WTC11 (cell line): ENCODE data around the gene NLRP7. TPM values are rescaled to one million over a fixed set of nuclear protein-coding genes. Genes with fewer than 3 reads are reported as not detected.

Source experiments
- ATAC-seq: fragments of 200-7000 bp; cut with Tn5 transposase; 2 replicates; pipeline ENCODE4 v1.10.0; 2021; ENCODE audit warnings: mild to moderate bottlenecking, moderate library complexity
- CTCF ChIA-PET: fragments of 300-600 bp; sonication (Branson Sonifier 250); formaldehyde crosslinking; loops from one replicate; lab custom pipeline; 2021; ENCODE audit warnings: antibody characterized with exemption; lab: Charles Lee
- POLR2A ChIA-PET: fragments of 350-600 bp; sonication (Branson Sonifier 250); formaldehyde crosslinking; loops from one replicate; lab custom pipeline; 2021; ENCODE audit warnings: antibody characterized with exemption; lab: Charles Lee
- DNase-seq: peaks from one replicate; pipeline ENCODE4 v3.0.0; 2021; ENCODE audit warnings: low spot score
- H3K27ac Mint-ChIP-seq: 2 replicates; pipeline ENCODE4 v1.8.0; 2021; ENCODE audit warnings: mixed read lengths
- H3K27me3 Mint-ChIP-seq: 2 replicates; pipeline ENCODE4 v1.8.0; 2021; ENCODE audit warnings: low read depth, mild to moderate bottlenecking, moderate library complexity, mixed read lengths
- H3K36me3 Mint-ChIP-seq: 2 replicates; pipeline ENCODE4 v1.8.0; 2021; ENCODE audit warnings: mixed read lengths
- H3K4me1 Mint-ChIP-seq: 2 replicates; pipeline ENCODE4 v1.8.0; 2022; ENCODE audit warnings: mixed read lengths
- H3K4me3 Mint-ChIP-seq: 2 replicates; pipeline ENCODE4 v1.8.0; 2021; ENCODE audit warnings: mild to moderate bottlenecking, moderate library complexity, mixed read lengths
- H3K9me3 Mint-ChIP-seq: 2 replicates; pipeline ENCODE4 v1.8.0; 2021; ENCODE audit warnings: mixed read lengths
- ATF3 ChIP-seq: sonication (generic); formaldehyde crosslinking; conservative IDR thresholded peaks from 2 replicates; pipeline ENCODE4 v1.8.1; 2022; ENCODE audit warnings: mild to moderate bottlenecking, missing genetic modification reagents
- FOXP1 ChIP-seq: sonication (generic); formaldehyde crosslinking; IDR thresholded peaks from 2 replicates; pipeline ENCODE4 v1.8.0; 2022; ENCODE audit warnings: missing genetic modification reagents, mild to moderate bottlenecking, moderate library complexity, borderline replicate concordance
- IRF1 ChIP-seq: sonication (generic); formaldehyde crosslinking; IDR thresholded peaks from 2 replicates; pipeline ENCODE4 v1.8.0; 2023; ENCODE audit warnings: missing genetic modification reagents
- MAX ChIP-seq: sonication (generic); formaldehyde crosslinking; IDR thresholded peaks from 2 replicates; pipeline ENCODE4 v1.8.0; 2022; ENCODE audit warnings: mild to moderate bottlenecking, missing genetic modification reagents
- MXD4 ChIP-seq: fragments of 250-450 bp; sonication (Bioruptor Pico); IDR thresholded peaks from 2 replicates; pipeline ENCODE4 v1.8.0; 2021; ENCODE audit warnings: mild to moderate bottlenecking, moderate library complexity, borderline replicate concordance
- NR2C2 ChIP-seq: sonication (generic); formaldehyde crosslinking; IDR thresholded peaks from 2 replicates; pipeline ENCODE4 v1.8.0; 2022; ENCODE audit warnings: mild to moderate bottlenecking, missing genetic modification reagents
- TEAD4 ChIP-seq: sonication (generic); formaldehyde crosslinking; IDR thresholded peaks from 2 replicates; pipeline ENCODE4 v1.8.0; 2022; ENCODE audit warnings: mild to moderate bottlenecking, missing genetic modification reagents
- TP53 ChIP-seq: sonication (generic); formaldehyde crosslinking; IDR thresholded peaks from 2 replicates; pipeline ENCODE4 v1.8.1; 2023; ENCODE audit warnings: mild to moderate bottlenecking, missing genetic modification reagents
- ZBTB21 ChIP-seq: sonication (generic); formaldehyde crosslinking; IDR thresholded peaks from 2 replicates; pipeline ENCODE4 v1.8.1; 2023; ENCODE audit warnings: mild to moderate bottlenecking, missing genetic modification reagents, borderline replicate concordance
- ZNF138 ChIP-seq: sonication (generic); formaldehyde crosslinking; conservative IDR thresholded peaks from 2 replicates; pipeline ENCODE4 v1.8.1; 2022; ENCODE audit warnings: mild to moderate bottlenecking, moderate library complexity, missing genetic modification reagents
- ZNF423 ChIP-seq: fragments of 250-450 bp; sonication (Bioruptor Pico); IDR thresholded peaks from 2 replicates; pipeline ENCODE4 v2.1.2; 2022; ENCODE audit warnings: mild to moderate bottlenecking, moderate library complexity
- total RNA-seq: library from RNA; stranded (reverse); gene quantifications from 3 replicates; pipeline ENCODE4 v1.2.3, GENCODE V29; 2021
- TF ChIP-seq, protein P1 (sequence below): fragments of 250-450 bp; sonication (Bioruptor Pico); IDR thresholded peaks from 2 replicates; pipeline ENCODE4 v1.9.0; 2021; ENCODE audit warnings: mild to moderate bottlenecking
- TF ChIP-seq, protein P2 (sequence below): fragments of 250-450 bp; sonication (Bioruptor Pico); IDR thresholded peaks from 2 replicates; pipeline ENCODE4 v1.9.0; 2021; ENCODE audit warnings: moderate library complexity, mild to moderate bottlenecking, inconsistent platforms, borderline replicate concordance
- TF ChIP-seq, protein P3 (sequence below): sonication (generic); formaldehyde crosslinking; IDR thresholded peaks from 2 replicates; pipeline ENCODE4 v1.8.1; 2022; ENCODE audit warnings: low read depth, missing genetic modification reagents, borderline replicate concordance
- TF ChIP-seq, protein P4 (sequence below): sonication (generic); formaldehyde crosslinking; IDR thresholded peaks from 2 replicates; pipeline ENCODE4 v1.8.1; 2022; ENCODE audit warnings: mild to moderate bottlenecking, moderate library complexity, missing genetic modification reagents
- TF ChIP-seq, protein P5 (sequence below): fragments of 250-450 bp; sonication (Bioruptor Pico); conservative IDR thresholded peaks from 2 replicates; pipeline ENCODE4 v1.9.0; 2021; ENCODE audit warnings: mild to moderate bottlenecking
- TF ChIP-seq, protein P6 (sequence below): sonication (generic); formaldehyde crosslinking; IDR thresholded peaks from 2 replicates; pipeline ENCODE4 v1.8.0; 2022; ENCODE audit warnings: mild to moderate bottlenecking, missing genetic modification reagents

NLRP7 gene
- total RNA-seq, 1 experiment from 2014 or later = 6.8 TPM

- ATAC-seq = no peak
- H3K27ac Mint-ChIP-seq = no peak overlapping the region
- no peaks in the 10 kb centered on the region for H3K36me3 Mint-ChIP-seq
- ChIA-PET CTCF (interaction anchor here (0.5 to 5.5 kb wide), 83 partner anchors 8 to 805 kb away, joined by 3 to 166 read pairs (median 5); partner anchors contain the start of genes GP6, LENG9, NCR1 and PPP1R12C), POLR2A (interaction anchor here (0.6 to 1.1 kb wide), 5 partner anchors 12 to 279 kb away, joined by 3 to 5 read pairs (median 3); no protein-coding TSS in a partner anchor)
- peaks cover 12% of the 10 kb centered on the region for H3K9me3 Mint-ChIP-seq
- peaks cover 26% of the 10 kb centered on the region for H3K4me1 Mint-ChIP-seq
- H3K4me3 Mint-ChIP-seq = no peak overlapping the region
- no peak for DNase-seq
- TF ChIP-seq ATF3 (CRISPR knock-in tag) (no peak), IRF1 (CRISPR knock-in tag) (no peak), TEAD4 (no peak), FOXP1 (CRISPR knock-in tag) (no peak), ZNF138 (CRISPR knock-in tag) (no peak), MXD4 (CRISPR knock-in tag) (no peak), ZNF423 (CRISPR knock-in tag) (no peak), NR2C2 (CRISPR knock-in tag) (no peak), ZBTB21 (CRISPR knock-in tag) (no peak), MAX (CRISPR knock-in tag) (no peak), TP53 (CRISPR knock-in tag) (no peak)
- TF ChIP-seq, protein P1, sequence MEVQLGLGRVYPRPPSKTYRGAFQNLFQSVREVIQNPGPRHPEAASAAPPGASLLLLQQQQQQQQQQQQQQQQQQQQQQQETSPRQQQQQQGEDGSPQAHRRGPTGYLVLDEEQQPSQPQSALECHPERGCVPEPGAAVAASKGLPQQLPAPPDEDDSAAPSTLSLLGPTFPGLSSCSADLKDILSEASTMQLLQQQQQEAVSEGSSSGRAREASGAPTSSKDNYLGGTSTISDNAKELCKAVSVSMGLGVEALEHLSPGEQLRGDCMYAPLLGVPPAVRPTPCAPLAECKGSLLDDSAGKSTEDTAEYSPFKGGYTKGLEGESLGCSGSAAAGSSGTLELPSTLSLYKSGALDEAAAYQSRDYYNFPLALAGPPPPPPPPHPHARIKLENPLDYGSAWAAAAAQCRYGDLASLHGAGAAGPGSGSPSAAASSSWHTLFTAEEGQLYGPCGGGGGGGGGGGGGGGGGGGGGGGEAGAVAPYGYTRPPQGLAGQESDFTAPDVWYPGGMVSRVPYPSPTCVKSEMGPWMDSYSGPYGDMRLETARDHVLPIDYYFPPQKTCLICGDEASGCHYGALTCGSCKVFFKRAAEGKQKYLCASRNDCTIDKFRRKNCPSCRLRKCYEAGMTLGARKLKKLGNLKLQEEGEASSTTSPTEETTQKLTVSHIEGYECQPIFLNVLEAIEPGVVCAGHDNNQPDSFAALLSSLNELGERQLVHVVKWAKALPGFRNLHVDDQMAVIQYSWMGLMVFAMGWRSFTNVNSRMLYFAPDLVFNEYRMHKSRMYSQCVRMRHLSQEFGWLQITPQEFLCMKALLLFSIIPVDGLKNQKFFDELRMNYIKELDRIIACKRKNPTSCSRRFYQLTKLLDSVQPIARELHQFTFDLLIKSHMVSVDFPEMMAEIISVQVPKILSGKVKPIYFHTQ (CRISPR knock-in tag) = no peak
- TF ChIP-seq, protein P2, sequence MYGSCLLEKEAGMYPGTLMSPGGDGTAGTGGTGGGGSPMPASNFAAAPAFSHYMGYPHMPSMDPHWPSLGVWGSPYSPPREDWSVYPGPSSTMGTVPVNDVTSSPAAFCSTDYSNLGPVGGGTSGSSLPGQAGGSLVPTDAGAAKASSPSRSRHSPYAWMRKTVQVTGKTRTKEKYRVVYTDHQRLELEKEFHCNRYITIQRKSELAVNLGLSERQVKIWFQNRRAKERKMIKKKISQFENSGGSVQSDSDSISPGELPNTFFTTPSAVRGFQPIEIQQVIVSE (CRISPR knock-in tag) = no peak
- TF ChIP-seq, protein P3, sequence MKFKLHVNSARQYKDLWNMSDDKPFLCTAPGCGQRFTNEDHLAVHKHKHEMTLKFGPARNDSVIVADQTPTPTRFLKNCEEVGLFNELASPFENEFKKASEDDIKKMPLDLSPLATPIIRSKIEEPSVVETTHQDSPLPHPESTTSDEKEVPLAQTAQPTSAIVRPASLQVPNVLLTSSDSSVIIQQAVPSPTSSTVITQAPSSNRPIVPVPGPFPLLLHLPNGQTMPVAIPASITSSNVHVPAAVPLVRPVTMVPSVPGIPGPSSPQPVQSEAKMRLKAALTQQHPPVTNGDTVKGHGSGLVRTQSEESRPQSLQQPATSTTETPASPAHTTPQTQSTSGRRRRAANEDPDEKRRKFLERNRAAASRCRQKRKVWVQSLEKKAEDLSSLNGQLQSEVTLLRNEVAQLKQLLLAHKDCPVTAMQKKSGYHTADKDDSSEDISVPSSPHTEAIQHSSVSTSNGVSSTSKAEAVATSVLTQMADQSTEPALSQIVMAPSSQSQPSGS (CRISPR knock-in tag) = no peak
- TF ChIP-seq, protein P4, sequence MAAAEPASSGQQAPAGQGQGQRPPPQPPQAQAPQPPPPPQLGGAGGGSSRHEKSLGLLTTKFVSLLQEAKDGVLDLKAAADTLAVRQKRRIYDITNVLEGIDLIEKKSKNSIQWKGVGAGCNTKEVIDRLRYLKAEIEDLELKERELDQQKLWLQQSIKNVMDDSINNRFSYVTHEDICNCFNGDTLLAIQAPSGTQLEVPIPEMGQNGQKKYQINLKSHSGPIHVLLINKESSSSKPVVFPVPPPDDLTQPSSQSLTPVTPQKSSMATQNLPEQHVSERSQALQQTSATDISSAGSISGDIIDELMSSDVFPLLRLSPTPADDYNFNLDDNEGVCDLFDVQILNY = no peak
- TF ChIP-seq, protein P5, sequence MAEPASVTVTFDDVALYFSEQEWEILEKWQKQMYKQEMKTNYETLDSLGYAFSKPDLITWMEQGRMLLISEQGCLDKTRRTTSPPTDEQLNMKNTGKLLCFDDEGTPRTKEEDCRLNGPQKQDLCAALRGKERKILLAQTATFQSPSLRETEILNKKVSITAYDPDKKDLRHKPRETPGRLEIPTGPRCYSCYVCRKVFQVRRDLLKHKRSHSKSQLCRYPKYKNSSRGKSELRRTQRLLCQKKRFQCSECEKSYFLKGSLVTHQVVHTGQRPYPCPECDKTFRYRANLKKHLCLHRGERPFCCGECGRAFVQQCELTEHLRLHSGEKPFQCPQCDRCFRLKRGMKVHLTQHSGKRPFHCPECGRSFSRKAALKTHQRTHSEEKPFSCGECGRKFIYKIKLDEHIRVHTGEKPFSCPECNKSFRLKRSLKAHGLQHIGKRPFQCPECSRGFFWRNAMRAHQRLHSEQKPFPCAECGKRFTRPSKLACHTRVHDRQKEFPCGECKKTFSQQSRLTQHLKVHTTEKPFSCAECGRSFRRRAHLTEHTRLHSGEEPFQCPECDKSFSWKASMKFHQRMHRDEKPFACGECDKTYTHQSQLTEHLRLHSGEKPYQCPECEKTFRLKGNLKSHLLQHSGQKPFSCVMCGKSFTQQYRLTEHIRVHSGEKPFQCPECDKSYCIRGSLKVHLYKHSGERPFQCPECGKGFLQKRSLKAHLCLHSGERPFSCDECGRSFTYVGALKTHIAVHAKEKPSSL = no peak
- TF ChIP-seq, protein P6, sequence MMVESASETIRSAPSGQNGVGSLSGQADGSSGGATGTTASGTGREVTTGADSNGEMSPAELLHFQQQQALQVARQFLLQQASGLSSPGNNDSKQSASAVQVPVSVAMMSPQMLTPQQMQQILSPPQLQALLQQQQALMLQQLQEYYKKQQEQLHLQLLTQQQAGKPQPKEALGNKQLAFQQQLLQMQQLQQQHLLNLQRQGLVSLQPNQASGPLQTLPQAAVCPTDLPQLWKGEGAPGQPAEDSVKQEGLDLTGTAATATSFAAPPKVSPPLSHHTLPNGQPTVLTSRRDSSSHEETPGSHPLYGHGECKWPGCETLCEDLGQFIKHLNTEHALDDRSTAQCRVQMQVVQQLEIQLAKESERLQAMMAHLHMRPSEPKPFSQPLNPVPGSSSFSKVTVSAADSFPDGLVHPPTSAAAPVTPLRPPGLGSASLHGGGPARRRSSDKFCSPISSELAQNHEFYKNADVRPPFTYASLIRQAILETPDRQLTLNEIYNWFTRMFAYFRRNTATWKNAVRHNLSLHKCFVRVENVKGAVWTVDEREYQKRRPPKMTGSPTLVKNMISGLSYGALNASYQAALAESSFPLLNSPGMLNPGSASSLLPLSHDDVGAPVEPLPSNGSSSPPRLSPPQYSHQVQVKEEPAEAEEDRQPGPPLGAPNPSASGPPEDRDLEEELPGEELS (CRISPR knock-in tag) = no peak
- peaks cover 22% of the 10 kb centered on the region for H3K27me3 Mint-ChIP-seq
Measured at GRCh38 chr19:54881884-54882283, 65.4 kb downstream of the NLRP7 start.
